ENCODE measurements around the gene SIN3A.
"Not testable (repeated sequence)": the region's sequence is repeated elsewhere in the genome, so short reads cannot be mapped to it uniquely, and the experiment has no call there.

Gene SIN3A

DNA sequence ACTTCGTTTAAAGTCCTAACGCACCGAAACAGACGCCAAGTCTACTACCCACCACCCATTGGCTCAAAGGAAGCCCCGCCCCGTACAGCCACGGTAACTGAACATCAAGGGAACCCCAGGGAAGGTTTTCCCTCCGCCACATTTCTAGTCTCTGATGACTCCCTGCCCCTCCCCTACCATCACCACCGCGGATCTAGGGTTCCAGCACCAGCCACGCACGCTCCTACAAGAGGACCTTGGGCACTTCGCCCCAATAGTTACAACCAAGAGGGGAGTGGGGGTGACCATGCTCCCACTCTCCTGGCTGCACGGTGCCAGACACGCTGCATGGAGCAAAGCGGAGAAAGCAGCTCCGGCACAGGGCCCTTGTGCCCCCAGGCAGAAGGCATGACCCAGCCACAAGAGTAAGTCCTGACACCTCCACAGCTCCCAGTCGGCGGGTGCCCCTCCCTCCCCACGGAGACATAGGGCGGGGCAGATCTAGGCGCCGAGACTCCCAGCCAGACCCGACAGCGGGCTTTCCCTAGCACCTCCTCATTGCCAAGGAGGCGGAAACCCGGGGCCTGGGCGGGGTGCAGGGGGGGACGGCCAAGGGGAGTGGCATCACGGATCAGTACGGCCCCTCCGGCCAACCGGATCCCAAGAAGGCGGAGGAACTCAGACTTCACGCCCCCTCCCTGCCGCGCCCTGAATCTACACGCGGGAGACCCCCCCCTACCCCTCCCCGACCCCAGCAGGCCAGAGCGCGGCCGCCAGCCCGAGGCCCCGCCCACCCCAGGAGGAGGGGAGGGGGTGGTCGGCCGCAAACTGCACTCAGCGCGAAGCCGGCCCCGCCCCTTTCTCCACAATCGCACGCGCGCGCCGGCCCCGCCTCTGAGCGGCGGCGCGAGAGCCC lies 936 bp downstream of the SIN3A start:
- DNase-seq = peak; percentile 99

- no peak for DNase-seq
These were observed 1.7 kb downstream of the SIN3A start for GRCh38 chr15:75449585-75450306.

DNA sequence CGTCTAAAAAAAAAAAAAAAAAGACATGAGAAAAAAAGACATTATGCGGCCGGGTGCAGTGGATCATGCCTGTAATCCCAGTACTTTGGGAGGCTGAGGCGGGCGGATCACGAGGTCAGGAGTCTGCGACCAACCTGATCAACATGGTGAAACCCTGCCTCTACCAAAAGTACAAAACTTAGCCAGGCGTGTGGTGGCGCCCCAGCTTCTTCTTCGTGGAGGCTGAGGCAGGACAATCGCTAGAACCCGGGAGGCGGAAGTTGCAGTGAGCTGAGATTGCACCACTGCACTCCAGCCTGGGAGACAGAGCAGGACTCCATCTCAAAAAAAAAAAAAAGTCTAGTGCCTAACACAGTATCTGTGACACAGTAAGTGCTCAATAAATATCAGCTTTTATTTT lies 3.3 kb downstream of the SIN3A start:
- not testable (repeated sequence) for DNase-seq

- DNase-seq = no peak
These were observed 5.3 kb downstream of the SIN3A start for GRCh38 chr15:75446151-75446550.

GRCh38 chr15:75445324-75445723 lies 6.2 kb downstream of the SIN3A start:
- DNase-seq = not testable (repeated sequence)

- DNase-seq = peak; percentile 47
These were observed 7.5 kb downstream of the SIN3A start for GRCh38 chr15:75443972-75444453.

- DNase-seq = no peak
These were observed 13.8 kb downstream of the SIN3A start for GRCh38 chr15:75437721-75438120.

- no peak for DNase-seq
These were observed 14.6 kb downstream of the SIN3A start for GRCh38 chr15:75436881-75437280.

GRCh38 chr15:75431682-75432081 lies 19.8 kb downstream of the SIN3A start:
- DNase-seq = no peak

- no peak for DNase-seq
These were observed 20.2 kb downstream of the SIN3A start for GRCh38 chr15:75431270-75431669.

- no peak for DNase-seq
These were observed 21.2 kb downstream of the SIN3A start for GRCh38 chr15:75430259-75430658.

DNA sequence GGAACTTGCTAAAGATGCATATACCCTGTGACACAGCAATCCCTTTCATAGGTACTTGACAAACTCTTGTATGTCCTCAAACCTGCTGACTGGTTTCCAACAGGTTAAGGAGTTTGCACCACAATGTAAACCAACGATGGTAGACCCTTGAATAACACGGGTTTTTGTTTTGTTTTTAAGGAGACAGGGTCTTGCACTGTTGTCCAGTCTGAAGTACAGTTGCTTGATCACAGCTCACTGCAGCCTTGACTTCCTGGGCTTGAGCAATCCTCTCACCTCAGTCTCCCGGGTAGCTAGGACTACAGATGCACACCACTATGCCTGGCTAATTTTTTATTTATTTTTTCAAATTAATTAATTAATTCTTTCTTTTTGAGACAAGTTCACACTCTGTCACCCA lies 23.3 kb downstream of the SIN3A start:
- no peak for DNase-seq

GRCh38 chr15:75425966-75426500 lies 25.5 kb downstream of the SIN3A start:
- no peak for DNase-seq

- DNase-seq = no peak
These were observed 28.9 kb downstream of the SIN3A start for GRCh38 chr15:75422554-75422953.

DNA sequence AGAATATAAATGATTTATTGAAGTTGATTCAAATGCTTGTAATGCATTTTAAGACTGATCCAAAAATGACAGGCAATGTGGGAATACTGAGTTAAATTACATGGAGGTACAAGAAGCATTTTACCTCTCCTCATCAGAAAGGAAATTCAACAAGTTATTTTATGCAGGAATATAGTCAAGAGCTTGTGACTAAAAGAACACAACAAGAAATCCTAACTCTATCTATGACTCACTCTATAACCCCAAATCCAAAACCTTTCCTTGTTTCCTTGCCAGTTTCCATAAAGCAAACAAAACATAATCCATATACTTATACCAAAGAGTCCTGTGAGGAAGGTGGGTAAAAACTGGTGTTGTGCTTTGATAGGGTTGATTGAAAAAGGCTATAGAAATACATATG lies 30.8 kb downstream of the SIN3A start:
- no peak for DNase-seq

DNA sequence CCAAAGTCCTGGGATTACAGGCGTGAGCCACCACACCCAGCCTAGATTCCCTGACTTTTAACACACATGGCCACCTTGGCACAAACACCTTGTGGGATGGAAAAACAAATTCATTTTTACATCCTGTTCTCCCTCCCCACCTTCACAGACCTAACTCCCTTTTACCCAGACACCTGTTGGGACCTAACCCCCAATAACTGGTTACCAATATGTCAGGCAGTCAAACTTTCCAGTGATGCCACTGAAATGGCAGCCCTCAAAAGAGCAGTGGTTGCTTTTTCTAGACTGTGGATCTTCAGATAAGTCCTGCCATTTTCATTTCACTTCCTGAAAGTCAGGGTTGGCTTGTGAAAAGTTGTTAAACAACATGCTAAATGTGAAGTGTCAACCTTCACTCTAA lies 34.9 kb downstream of the SIN3A start:
- peak; percentile 6 for DNase-seq

DNA sequence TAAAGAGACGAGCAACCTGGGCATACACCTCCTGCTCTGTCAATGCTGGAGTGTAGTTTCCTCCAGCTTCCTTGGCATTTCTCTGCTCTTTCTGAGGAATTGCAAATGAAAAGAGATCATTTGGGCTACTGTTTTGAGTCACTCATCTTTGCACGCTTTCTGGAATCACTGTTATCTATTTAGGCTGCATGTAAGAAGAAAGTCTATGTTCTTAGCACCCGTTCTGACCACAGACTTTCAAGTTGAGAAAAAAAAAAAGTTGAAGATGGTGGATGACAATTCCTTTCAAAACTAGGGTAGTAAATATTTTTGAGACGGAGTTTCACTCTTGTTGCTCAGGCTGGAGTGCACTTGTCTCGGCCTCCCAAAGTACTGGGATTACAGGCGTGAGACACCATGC lies 41.3 kb downstream of the SIN3A start:
- DNase-seq = no peak

DNA sequence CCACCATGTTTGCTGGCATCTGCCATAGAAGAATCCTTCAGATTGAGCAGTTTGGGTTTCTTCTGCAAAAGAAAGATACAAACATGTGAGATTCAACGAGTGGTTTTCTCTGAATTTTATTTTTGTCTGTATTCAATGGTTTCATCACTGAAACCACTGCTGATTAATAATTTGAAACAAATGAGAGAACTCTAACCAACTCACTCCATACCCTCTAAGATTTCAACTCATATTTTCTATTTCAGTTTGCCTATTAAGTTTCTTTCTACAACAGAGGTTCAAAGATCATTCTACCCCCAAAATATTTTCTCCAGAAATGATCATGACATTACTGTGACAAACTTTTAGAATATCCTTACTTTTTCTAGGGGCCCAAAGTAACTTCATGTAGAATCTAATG lies 44.4 kb downstream of the SIN3A start:
- DNase-seq = no peak

- no peak for DNase-seq
These were observed 47.6 kb downstream of the SIN3A start for GRCh38 chr15:75403892-75404291.

GRCh38 chr15:75397494-75397893 lies 54.0 kb downstream of the SIN3A start:
- DNase-seq = no peak

DNA sequence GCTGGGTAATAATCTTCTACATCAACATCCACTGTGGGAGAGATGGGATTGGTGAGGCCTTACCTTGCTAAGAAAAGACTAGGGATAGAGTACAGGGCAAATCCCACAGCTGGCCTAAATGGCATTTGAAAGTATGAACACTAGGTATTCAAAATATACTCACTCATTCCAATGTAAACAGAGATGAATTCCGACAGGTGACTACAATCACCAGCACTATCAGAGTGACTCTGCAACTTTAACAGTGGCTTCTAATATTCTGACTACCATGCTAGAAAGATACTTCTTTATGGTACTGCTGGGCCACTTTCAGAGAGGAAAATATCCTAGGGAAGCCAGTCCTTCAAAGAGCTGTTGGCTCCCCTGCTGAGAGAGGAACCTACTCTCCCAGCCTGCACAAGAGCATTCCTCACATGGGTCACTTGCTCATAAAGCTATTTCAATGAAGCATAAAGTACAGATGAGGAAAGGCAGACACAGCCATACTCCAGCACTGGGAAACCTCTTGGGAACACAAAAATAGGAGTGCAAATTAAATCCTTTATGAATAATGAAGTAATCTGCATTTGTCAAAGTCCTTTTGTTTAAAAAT lies 61.6 kb downstream of the SIN3A start:
- DNase-seq = no peak

DNA sequence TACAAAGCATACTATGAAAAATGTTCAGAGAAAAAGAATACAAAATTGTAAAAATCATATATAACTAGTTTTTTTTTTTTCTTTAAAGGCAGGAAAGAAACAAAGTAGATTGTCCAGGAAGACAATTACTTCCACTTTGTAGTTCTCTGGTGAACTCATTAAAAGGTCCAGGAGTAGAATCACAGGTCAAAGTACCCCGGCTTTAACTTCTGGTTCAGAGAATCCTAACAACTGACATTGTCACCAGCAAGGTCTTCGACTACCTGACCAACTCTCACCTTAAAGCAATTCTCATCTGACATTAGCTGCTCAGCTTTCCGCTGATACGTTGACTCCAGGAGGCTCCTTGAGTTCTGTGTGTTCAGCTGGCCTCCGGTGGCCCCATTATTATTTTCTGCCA lies 67.5 kb downstream of the SIN3A start:
- not testable (repeated sequence) for DNase-seq

DNA sequence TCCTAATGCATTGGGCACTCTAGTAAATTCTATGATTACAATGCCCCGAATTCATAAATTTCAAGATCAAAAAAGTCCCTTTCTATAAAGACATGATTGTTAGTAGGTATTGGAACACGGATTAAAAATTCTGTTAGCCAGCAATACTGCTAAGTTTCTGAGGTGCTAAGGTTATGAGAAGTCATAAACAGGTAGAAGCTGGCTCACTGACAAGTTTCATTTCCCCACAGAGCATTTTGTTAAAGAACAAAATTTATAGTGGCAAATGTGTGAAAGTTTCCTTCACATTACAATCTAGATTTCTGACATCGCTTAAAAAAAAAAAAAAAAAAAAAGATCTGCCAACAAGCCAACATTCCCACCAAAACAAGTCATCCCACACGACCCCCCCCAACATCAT lies 70.7 kb downstream of the SIN3A start:
- no peak for DNase-seq

Data from hematopoietic multipotent progenitor cell treated with erythropoietin and hydrocortisone succinate and interleukin-3 and kit ligand, for 4 days (in vitro differentiated cells).